Effector CD8-positive, alpha-beta T cell (primary cell): ENCODE data around the gene ITGA2.

Experiments used
- DNase-seq: peaks from one replicate; lab custom pipeline; 2025; lab: John Stamatoyannopoulos, UW

ITGA2 gene

GRCh38 chr5:53055365-53055764 lies 66.2 kb downstream of the ITGA2 start:
- no peak for DNase-seq

- no peak for DNase-seq
Observed at GRCh38 chr5:53059281-53059680, 70.1 kb downstream of the ITGA2 start.

- DNase-seq: no peak
Observed at GRCh38 chr5:53063176-53063575, 74.0 kb downstream of the ITGA2 start.

- no peak for DNase-seq
Observed at GRCh38 chr5:53063791-53064190, 74.6 kb downstream of the ITGA2 start.

- DNase-seq: no peak
Observed at GRCh38 chr5:53066088-53066487, 76.9 kb downstream of the ITGA2 start.

GRCh38 chr5:53067641-53068040 lies 78.5 kb downstream of the ITGA2 start:
- DNase-seq: no peak

- no peak for DNase-seq
Observed at GRCh38 chr5:53068291-53068836, 79.2 kb downstream of the ITGA2 start.

GRCh38 chr5:53069626-53070025 lies 80.5 kb downstream of the ITGA2 start:
- no peak for DNase-seq

- DNase-seq: no peak
Observed at GRCh38 chr5:53071298-53071697, 82.1 kb downstream of the ITGA2 start.

- no peak for DNase-seq
Observed at GRCh38 chr5:53071738-53072137, 82.6 kb downstream of the ITGA2 start.

GRCh38 chr5:53073348-53073747 lies 84.2 kb downstream of the ITGA2 start:
- DNase-seq: no peak

GRCh38 chr5:53076014-53076583 lies 86.9 kb downstream of the ITGA2 start:
- no peak for DNase-seq

- no peak for DNase-seq
Observed at GRCh38 chr5:53080271-53080670, 91.1 kb downstream of the ITGA2 start.

GRCh38 chr5:53083927-53084326 lies 94.8 kb downstream of the ITGA2 start:
- no peak for DNase-seq

- DNase-seq: no peak
Observed at GRCh38 chr5:53084546-53085255, 95.5 kb downstream of the ITGA2 start.

GRCh38 chr5:53087171-53087570 lies 98.0 kb downstream of the ITGA2 start:
- no peak for DNase-seq

- DNase-seq: no peak
Observed at GRCh38 chr5:53087621-53088121, 98.5 kb downstream of the ITGA2 start.

GRCh38 chr5:53089481-53089991 lies 100.4 kb downstream of the ITGA2 start:
- no peak for DNase-seq

GRCh38 chr5:53090229-53090628 lies 101.1 kb downstream of the ITGA2 start:
- no peak for DNase-seq

- no peak for DNase-seq
Observed at GRCh38 chr5:53091289-53091688, 102.1 kb downstream of the ITGA2 start.

- no peak for DNase-seq
Observed at GRCh38 chr5:53092242-53092641, 103.1 kb downstream of the ITGA2 start.

GRCh38 chr5:53095217-53095616 lies 106.1 kb downstream of the ITGA2 start:
- no peak for DNase-seq

GRCh38 chr5:53095931-53096525 lies 106.9 kb downstream of the ITGA2 start:
- peak; percentile 55 for DNase-seq
